D341Med (cell line): Measurements from ENCODE around the gene SCG5.

Experiments
- DNase-seq: peaks from one replicate; pipeline ENCODE4 v3.0.0; 2012; ENCODE audit warnings: low spot score

Gene SCG5

GRCh38 chr15:32723171-32723948 lies 81.8 kb downstream of the SCG5 start:
- DNase-seq, result no peak

GRCh38 chr15:32729700-32730395 lies 88.3 kb downstream of the SCG5 start:
- no peak for DNase-seq

GRCh38 chr15:32730677-32731654 lies 89.5 kb downstream of the SCG5 start:
- peak; percentile 30 for DNase-seq

GRCh38 chr15:32732574-32733157 lies 91.2 kb downstream of the SCG5 start:
- DNase-seq, result no peak

- DNase-seq, result no peak
Observed at GRCh38 chr15:32733281-32733680, 91.8 kb downstream of the SCG5 start.

GRCh38 chr15:32735989-32736700 lies 94.6 kb downstream of the SCG5 start:
- no peak for DNase-seq

- no peak for DNase-seq
Observed at GRCh38 chr15:32736701-32737061, 95.2 kb downstream of the SCG5 start.

GRCh38 chr15:32737304-32737703 lies 95.8 kb downstream of the SCG5 start:
- DNase-seq, result no peak

GRCh38 chr15:32738666-32739065 lies 97.2 kb downstream of the SCG5 start:
- no peak for DNase-seq

GRCh38 chr15:32739522-32740063 lies 98.1 kb downstream of the SCG5 start:
- no peak for DNase-seq

- no peak for DNase-seq
Observed at GRCh38 chr15:32743411-32744140, 102.1 kb downstream of the SCG5 start.

GRCh38 chr15:32746116-32746857 lies 104.8 kb downstream of the SCG5 start:
- no peak for DNase-seq
